Amniotic epithelial cell (primary cell): ENCODE results near the gene OR8K1.

Experiments used
- DNase-seq: peaks from one replicate; pipeline ENCODE4 v3.0.0-alpha.2; 2010; ENCODE audit warnings: low read depth

The OR8K1 gene

DNA sequence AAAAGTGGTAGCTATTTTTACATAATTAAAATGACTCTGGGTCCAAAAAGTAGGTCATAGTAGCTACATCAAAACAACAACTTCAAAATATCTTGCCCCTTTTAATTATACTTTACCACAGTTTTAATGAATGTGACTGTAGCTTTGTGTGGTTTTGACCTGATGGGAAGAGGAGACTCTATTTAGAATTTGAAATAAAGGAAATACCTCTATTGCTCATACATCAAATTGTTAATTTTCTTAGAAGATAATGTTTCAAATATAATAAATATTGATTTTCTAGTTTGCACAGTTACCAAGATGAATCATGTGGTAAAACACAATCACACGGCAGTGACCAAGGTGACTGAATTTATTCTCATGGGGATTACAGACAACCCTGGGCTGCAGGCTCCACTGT, at the start of gene OR8K1:
TSS of gene OR8K1 (plus strand) at position 301 of the 400 bp plus-strand sequence. CDS start at position 301, 0 bp downstream.
- DNase-seq, result no peak

DNA sequence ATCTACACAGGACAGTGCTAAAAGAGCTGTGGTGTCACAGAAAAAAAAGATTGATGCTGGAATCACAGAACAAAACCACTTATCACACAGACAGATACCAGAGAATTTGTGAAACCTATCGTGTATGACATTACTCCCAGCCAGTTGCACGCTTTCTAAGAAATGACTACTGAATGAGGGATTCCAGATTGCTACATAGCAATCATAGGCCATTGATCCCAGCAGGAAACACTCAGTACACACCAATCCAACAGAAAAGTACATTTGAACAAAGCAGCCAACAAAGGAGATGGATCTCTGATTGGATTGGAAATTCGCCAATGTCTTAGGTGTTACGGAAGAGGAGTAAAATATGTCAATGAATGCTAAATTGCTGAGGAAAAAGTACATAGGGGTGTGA, 48.9 kb upstream of the OR8K1 start:
- no peak for DNase-seq

DNA sequence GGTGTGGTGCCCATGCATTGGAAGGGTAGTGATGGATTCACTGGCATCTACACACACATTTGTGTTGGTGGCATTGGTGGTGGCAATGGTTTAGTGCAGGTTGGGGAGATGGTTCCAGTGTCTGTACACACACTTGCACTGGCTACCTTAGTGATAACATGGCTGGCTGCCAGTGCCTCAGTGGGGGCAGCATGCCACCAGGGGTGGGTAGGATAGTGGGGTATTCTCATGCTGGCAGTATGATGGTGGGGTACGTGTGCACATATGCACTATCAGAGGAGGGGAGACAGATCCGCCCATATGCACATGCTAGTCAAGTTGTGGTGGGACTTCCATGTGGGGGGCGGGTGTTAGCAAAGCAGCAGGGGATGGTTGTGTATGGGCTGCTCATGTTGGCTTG, 38.0 kb upstream of the OR8K1 start:
- DNase-seq, result no peak

DNA sequence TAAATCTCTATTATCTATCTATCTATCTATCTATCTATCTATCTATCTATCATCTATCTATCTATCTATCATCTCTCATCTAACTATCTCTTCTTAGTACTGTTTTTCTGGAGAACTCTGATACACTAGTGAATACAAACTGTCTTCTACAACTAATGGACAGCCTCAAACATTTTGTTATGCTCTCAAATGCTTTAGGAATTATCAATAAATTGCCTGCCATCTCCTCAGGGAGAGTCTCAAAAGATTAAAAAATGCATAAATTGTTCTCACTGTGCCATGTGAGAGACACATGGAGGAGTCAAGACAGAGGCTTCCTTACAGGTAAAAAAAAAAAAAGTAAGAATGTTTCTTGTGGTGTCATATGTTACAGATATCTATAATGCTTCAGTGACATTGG, 31.0 kb upstream of the OR8K1 start, which contains the start of gene OR8K3:
TSS of gene OR8K3 (plus strand) at position 301 of the 400 bp plus-strand sequence. CDS start 3,163 bp downstream, outside the sequence.
- DNase-seq, result no peak

DNA sequence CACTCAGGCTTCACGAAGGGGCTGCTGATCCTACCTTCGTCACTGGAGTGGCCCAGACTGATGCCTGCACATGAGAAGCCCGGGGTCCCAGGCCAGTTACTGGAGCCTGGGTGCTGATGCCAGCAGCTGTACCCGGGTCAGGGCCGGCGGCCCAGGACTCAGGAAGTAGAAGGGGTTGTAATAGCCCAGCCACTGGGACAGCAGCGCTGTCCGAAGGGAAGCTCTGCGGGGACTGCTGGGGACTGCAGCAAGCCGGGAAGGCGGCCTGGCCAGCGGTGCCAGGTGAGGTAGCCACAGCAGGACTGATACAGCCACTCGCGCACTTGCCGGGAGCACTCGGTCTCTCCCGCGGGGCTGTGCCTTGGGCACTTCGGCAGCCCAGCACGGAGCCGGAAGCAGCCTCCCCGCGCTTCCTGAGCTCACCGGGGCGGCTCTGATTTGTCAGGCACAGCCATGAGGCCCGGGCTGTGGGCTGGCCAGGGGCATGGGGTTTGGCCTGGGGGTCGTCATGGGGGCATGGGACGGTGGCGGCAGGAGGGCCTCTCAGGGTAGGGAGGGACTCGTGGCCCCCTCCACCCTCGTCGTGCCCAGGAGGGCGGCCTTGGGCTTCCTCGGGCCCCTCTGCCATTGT, 13.9 kb upstream of the OR8K1 start:
- DNase-seq, result no peak

DNA sequence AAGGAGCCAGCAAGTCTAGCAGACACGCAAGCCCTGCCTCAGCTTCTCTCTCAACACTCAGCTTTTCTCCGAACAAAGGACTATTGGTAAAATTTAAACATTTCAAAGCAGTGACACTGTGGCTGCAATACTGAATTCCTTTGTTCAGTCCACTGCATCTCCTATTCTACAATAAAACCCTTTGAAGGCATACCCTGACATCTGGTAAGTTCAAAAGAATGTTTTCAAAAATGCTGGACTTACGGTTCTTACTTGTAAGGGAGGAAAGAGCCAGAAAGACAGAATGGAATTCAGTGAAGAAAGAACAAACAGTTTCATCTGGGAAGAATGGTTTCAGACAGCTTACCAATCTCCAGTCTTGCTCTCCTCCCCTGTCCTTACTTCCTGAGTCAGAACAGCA, 12.7 kb upstream of the OR8K1 start:
- DNase-seq, result no peak

DNA sequence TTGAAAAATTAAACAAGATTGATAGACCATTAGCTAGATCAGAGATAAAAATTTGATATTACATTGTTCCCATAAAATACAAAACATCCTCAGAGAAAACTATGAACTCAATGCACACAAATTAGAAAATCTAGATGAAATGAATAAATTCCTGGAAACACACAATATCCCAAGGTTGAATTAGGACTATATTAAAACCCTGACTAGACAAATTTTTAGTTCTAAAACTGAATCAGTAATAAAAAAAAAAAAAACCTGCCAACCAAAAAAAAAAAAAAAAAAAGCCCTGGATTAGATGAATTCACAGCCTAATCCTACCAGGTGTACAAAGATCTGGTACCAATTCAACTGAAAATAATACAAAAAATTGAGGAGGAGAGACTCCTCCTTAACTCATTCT, 5.5 kb upstream of the OR8K1 start:
- no peak for DNase-seq

DNA sequence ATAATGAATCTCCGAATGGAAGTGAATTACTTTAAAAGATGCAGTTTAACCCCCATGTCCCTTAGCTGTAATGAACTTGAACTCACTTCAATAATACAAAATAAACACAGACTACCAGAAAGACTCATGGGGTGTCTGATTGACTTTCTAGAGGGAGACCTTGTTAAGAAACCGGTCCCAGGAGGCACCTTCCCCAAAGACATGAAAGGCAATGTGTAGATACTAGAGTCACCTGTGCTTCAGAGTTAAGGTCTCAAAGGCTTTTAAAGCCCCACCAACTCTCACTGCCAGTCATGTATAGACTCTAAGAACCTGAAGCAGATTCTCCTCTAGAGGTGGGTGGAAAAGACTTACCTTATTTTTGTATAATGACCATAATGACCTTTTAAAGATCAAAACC, 8.2 kb downstream of the OR8K1 start, which contains the start of gene OR8J1:
TSS of gene OR8J1 (plus strand) at position 301 of the 400 bp plus-strand sequence. CDS start 5,956 bp downstream, outside the sequence.
- no peak for DNase-seq

DNA sequence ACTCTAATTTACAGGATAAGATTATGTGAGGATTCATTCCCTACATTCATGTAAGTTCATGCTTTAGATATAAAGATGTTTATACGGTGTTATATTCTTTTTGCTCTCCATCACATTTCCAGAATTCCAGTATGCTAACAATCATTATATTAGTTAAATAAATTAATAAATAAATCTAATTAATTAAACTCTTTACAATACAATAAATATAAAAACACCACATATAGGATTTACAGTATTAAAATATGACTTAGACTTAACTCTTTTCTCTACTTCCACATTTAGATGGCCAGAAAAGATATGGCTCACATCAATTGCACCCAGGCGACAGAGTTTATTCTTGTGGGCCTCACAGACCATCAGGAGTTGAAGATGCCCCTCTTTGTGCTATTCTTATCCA, 29.5 kb downstream of the OR8K1 start, which contains the start of gene OR8U1:
TSS of gene OR8U1 (plus strand) at position 301 of the 400 bp plus-strand sequence. CDS start at position 301, 0 bp downstream.
- no peak for DNase-seq

DNA sequence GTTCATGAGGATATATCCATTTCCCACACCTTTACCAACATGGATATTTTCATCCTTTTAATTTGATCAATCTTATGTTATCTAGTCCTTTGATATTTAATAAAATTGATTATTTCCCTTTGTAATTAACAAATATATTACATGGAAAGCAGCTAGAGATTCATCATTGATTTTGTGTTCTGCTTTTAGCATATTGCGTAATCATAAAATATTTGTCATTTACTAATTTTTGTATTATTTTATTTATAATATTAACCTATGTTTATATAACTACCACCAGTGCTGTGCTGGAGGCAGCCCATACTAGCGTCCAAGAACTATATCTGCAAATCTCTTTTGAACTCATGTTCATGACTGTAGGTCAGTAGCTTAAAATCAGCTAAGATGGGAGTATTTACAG, 34.3 kb downstream of the OR8K1 start:
- DNase-seq, result no peak

DNA sequence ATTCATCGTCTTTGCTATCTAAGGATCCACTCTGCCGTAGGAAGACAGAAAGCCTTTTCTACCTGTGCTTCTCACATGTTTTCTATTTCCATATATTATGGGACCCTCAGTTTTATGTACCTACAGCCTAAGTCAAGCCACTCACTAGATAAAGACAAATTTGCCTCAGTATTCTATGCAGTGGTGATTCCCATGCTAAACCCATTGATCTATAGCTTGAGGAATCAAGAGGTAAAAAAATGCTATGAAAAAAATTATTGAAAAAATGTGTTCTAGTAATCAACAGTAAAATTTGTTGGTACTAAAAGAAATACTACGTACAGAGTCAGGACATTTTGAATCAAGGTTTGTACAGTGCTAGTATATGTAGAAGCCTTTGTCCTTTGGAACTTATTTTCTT, 48.5 kb downstream of the OR8K1 start:
- no peak for DNase-seq

DNA sequence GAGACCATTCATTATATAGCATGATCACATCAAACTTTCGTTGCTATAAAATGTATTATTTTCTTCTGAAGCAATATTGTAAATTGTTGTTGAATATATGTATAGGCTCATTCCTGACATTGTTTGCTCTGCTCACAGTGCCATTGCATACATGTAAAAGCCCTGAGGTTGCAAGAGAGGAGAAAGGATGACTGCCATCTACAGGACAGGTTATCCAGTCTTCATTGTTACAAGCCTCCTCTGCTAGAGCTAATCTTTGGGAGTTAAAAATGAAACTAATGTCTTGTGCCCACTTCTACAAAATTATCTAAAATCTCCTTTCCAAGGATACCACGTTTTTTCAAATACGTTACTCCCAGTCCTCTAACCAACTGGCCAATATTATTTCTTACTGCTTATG, 50.2 kb downstream of the OR8K1 start:
- DNase-seq, result no peak
